Type B pancreatic cell (in vitro differentiated cells): Measurements from ENCODE around the gene CIAO2B. TPM values are rescaled to one million over a fixed set of nuclear protein-coding genes. Genes with fewer than 3 reads are reported as not detected.

Source experiments
- DNase-seq: peaks from one replicate; pipeline ENCODE4 v3.0.0; 2021; ENCODE audit warnings: mixed read lengths; ENCODE audit not compliant: unreplicated experiment; ENCODE audit errors: extremely low spot score
- H3K27ac Mint-ChIP-seq: 2 replicates; pipeline ENCODE4 v1.8.0; 2021; ENCODE audit warnings: mild to moderate bottlenecking, mixed read lengths
- H3K27me3 Mint-ChIP-seq: 2 replicates; pipeline ENCODE4 v1.8.0; 2021; ENCODE audit warnings: mixed read lengths
- H3K36me3 Mint-ChIP-seq: 2 replicates; pipeline ENCODE4 v1.8.0; 2021; ENCODE audit warnings: mixed read lengths
- H3K4me1 Mint-ChIP-seq: one replicate; pipeline ENCODE4 v1.8.0; 2021; ENCODE audit warnings: mixed read lengths; ENCODE audit not compliant: unreplicated experiment
- H3K4me3 Mint-ChIP-seq: 2 replicates; pipeline ENCODE4 v1.8.0; 2021; ENCODE audit warnings: mild to moderate bottlenecking, mixed read lengths
- H3K9me3 Mint-ChIP-seq: 2 replicates; pipeline ENCODE4 v1.8.0; 2021; ENCODE audit warnings: mixed read lengths
- CTCF ChIP-seq: fragments of 200-600 bp; sonication (generic); conservative IDR thresholded peaks from 2 replicates; pipeline ENCODE4 v1.5.0; 2021; ENCODE audit warnings: antibody characterized with exemption, mild to moderate bottlenecking
- total RNA-seq: library from RNA; stranded (reverse); gene quantifications from 2 replicates; pipeline ENCODE4 v1.2.1, GENCODE V29; 2021; ENCODE audit warnings: low replicate concordance

Gene CIAO2B
- total RNA-seq, 1 donor from 2014 or later: 71.3 TPM

GRCh38 chr16:66923247-66923731, 10.9 kb downstream of the CIAO2B start:
- peaks cover 3% of the 10 kb centered on the region for H3K36me3 Mint-ChIP-seq
- no peak overlapping the region for H3K27ac Mint-ChIP-seq
- no peak overlapping the region for H3K4me3 Mint-ChIP-seq
- TF ChIP-seq CTCF: no peak
- no peaks in the 10 kb centered on the region for H3K9me3 Mint-ChIP-seq
- H3K4me1 Mint-ChIP-seq: no peaks in the 10 kb centered on the region
- no peak for DNase-seq
- peaks cover 69% of the 10 kb centered on the region for H3K27me3 Mint-ChIP-seq

DNA sequence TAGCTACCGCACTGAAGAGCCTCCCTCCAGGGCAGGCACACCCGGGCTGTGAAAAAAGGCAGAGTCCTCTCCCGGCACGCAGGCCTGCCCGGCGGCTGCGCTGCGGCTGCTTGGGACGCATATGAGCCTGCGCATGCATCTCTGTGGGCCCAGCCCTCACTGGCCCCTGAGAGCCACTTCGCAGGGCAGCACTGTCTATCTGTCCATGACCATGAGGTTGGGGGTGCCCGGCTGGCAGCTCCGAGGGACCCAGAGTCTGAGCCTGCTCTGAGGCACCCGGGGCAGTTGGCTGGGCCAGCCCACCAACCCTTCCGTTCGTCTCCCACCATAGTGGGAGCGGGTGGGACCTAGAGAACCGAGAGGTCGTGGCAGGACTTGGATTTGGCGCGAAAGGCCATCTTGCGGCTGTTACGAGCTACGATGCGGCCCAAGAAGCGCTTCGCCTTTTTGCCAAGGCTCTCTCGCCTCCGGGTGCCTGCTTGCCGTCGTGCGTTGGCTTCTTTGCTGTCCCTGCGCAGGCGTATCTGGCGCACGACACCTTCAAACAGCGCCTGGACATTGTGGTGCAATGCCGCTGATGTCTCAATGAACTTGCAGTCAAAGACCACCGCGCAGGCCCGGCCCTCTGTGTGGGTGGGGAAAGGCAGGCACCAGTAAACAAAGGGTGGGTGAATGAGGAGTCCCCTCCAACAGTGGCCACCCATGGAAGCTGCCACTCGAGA, 12.3 kb downstream of the CIAO2B start:
- Mint-ChIP-seq H3K4me1 (no peaks in the 10 kb centered on the region), H3K4me3 (no peak overlapping the region), H3K9me3 (no peaks in the 10 kb centered on the region), H3K36me3 (peaks cover 3% of the 10 kb centered on the region), H3K27ac (no peak overlapping the region), H3K27me3 (peaks cover 64% of the 10 kb centered on the region)
- no peak for DNase-seq
- no peak for TF ChIP-seq CTCF

GRCh38 chr16:66920924-66921680, 13.1 kb downstream of the CIAO2B start:
- Mint-ChIP-seq H3K4me1 (no peaks in the 10 kb centered on the region), H3K4me3 (no peak overlapping the region), H3K27ac (no peak overlapping the region), H3K36me3 (peaks cover 3% of the 10 kb centered on the region), H3K9me3 (no peaks in the 10 kb centered on the region), H3K27me3 (peaks cover 63% of the 10 kb centered on the region)
- TF ChIP-seq CTCF: no peak
- no peak for DNase-seq

DNA sequence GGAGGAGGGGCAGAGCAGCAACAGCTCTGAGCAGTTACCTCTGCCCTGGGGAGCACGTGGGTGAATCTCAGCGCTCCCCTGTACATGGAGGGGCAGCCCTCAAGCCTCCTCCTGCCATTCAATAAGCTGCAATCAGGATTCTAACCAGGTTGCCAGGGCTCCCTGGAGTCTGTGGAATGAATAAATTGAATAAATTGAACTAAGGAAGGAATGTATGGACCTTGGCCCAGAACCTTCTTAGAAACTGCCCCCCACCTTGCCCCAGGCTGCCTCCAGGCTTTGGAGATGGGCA, 14.0 kb downstream of the CIAO2B start:
- no peaks in the 10 kb centered on the region for H3K9me3 Mint-ChIP-seq
- H3K4me1 Mint-ChIP-seq: no peaks in the 10 kb centered on the region
- TF ChIP-seq CTCF: no peak
- H3K27ac Mint-ChIP-seq: no peak overlapping the region
- H3K4me3 Mint-ChIP-seq: no peak overlapping the region
- H3K27me3 Mint-ChIP-seq: peaks cover 57% of the 10 kb centered on the region
- DNase-seq: no peak
- peaks cover 3% of the 10 kb centered on the region for H3K36me3 Mint-ChIP-seq

DNA sequence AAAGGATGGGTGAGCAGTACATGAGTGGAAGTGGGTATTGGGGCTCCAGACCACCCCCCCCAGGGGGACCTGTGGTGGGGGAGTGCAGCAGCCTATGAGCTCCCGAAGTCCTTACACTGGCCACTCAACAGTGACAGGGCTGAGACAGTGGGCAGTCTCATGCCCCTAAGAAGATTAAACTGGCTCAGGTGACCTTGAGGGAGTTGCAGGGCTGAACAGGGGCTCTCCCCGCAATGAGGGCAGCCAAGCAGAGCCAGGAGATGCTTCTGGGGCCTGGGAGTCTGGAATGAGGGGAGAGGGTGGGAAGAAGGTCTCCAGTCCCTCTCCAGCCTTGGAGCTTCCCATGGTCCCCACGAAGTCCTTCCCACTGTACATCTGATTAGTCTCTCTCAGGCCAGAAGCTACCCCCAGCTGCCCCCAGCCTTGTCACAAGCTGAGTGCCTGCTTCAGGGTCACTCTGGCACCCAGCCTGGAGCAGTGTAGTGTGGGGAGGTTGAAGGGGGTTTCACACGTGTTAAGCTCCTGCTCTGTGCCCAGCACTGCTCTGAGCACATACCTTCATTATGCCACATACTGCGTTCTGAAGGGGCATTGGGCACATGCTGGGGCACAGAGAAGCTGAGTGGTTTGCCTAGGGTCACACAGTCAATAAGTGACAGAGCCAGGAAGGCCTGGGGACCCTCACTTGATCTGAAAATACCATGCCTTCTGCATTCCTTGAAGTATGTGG, 14.5 kb downstream of the CIAO2B start:
- DNase-seq: no peak
- Mint-ChIP-seq H3K4me3 (no peak overlapping the region), H3K27me3 (peaks cover 59% of the 10 kb centered on the region), H3K4me1 (no peaks in the 10 kb centered on the region), H3K27ac (no peak overlapping the region), H3K36me3 (peaks cover 3% of the 10 kb centered on the region), H3K9me3 (no peaks in the 10 kb centered on the region)
- TF ChIP-seq CTCF: no peak
